Activated CD8-positive, alpha-beta T cell treated with anti-CD3 and anti-CD28 coated beads, Interleukin-2, amount 10 ng/mL, durations not matched to agents 7 days and 5 days (primary cell): ENCODE data around the gene MED26. TPM values are rescaled to one million over a fixed set of nuclear protein-coding genes. Genes with fewer than 3 reads are reported as not detected.
A peak's percentile ranks its signal among the peaks of the same experiment; 100 is the strongest.

Experiments
- ATAC-seq: fragments of 150-1000 bp; cut with Tn5 transposase; one replicate; pipeline ENCODE4 v1.10.0; 2021; ENCODE audit warnings: moderate library complexity
- CTCF ChIA-PET: fragments of 350-600 bp; sonication (Branson Sonifier 250); formaldehyde crosslinking; loops from one replicate; lab custom pipeline; 2021; ENCODE audit warnings: antibody characterized with exemption; lab: Charles Lee
- POLR2A ChIA-PET: fragments of 350-600 bp; sonication (Branson Sonifier 250); formaldehyde crosslinking; loops from one replicate; lab custom pipeline; 2021; ENCODE audit warnings: antibody characterized with exemption; lab: Charles Lee
- DNase-seq: peaks from one replicate; pipeline ENCODE4 v3.0.0-alpha.2; 2020
- H3K27ac Mint-ChIP-seq: one replicate; pipeline ENCODE4 v1.8.0; 2021; ENCODE audit warnings: mild to moderate bottlenecking, mixed read lengths
- H3K27me3 Mint-ChIP-seq: one replicate; pipeline ENCODE4 v1.8.0; 2021; ENCODE audit warnings: low read depth, mixed read lengths
- H3K36me3 Mint-ChIP-seq: one replicate; pipeline ENCODE4 v1.8.0; 2021; ENCODE audit warnings: low read depth, mixed read lengths
- H3K4me1 Mint-ChIP-seq: one replicate; pipeline ENCODE4 v1.8.0; 2021; ENCODE audit warnings: low read depth, mixed read lengths
- H3K4me3 Mint-ChIP-seq: one replicate; pipeline ENCODE4 v1.8.0; 2021; ENCODE audit warnings: mild to moderate bottlenecking, mixed read lengths
- H3K9me3 Mint-ChIP-seq: one replicate; pipeline ENCODE4 v1.8.0; 2022; ENCODE audit warnings: mixed read lengths; ENCODE audit not compliant: insufficient read depth
- total RNA-seq, 2 experiments: library from RNA; stranded (reverse); gene quantifications; one replicate each; pipeline ENCODE4 v1.2.3, GENCODE V29; 2021

MED26 gene
- total RNA-seq, 2 experiments from 2014 or later, result 17.2 to 17.4 TPM

GRCh38 chr19:16572332-16573211 is 55.4 kb downstream of the MED26 start, which contains the start of gene SLC35E1:
SLC35E1 (minus strand) TSS chr19:16572415; CDS start chr19:16572364, 51 bp downstream.
- DNase-seq (peak; percentile 93), ATAC-seq (peak; percentile 90)
- Mint-ChIP-seq H3K27ac (peak within 1 kb of the TSS; percentile 100), H3K36me3 (peaks cover 57% of the 10 kb centered on the region), H3K4me1 (peaks cover 66% of the 10 kb centered on the region), H3K9me3 (no peaks in the 10 kb centered on the region), H3K27me3 (no peaks in the 10 kb centered on the region), H3K4me3 (peak within 1 kb of the TSS; percentile 100)
- POLR2A ChIA-PET, result interaction anchor here (0.6 to 4.1 kb wide), 7 partner anchors 7 to 55 kb away, joined by 3 to 35 read pairs (median 6); partner anchors contain the start of gene MED26
- CTCF ChIA-PET, result interaction anchor here (2.0 to 2.5 kb wide), 3 partner anchors 11 to 40 kb away, joined by 9 to 15 read pairs (median 9); no protein-coding TSS in a partner anchor

DNA sequence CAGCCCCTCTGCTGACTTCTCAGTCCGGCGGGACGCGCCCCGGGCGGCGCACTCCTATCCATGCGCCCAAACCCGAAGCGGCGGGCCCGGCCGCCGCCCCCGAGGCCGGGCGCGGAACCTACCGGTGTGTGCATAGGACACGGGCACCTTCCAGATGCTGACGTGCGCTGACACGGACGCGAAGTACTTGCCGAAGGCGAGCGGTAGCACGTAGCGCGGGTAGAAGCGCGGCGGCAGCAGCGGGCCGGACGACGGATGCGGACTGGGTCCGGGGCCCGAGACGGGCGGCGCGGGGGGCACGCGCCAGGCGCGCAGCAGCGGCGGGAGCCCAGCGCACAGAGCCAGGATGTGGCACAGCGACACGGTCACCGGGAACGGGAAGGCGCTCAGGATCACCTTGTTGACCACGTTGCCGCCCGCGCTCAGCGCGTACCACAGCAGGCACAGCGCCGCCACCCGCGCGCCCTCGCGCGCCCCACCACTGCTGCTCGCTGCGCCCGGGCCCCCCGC is 56.1 kb downstream of the MED26 start:
- H3K27ac Mint-ChIP-seq, result peak overlapping the region; percentile 86
- H3K36me3 Mint-ChIP-seq, result peaks cover 59% of the 10 kb centered on the region

GRCh38 chr19:16571283-16571682 is 56.7 kb downstream of the MED26 start:
- Mint-ChIP-seq H3K9me3 (no peaks in the 10 kb centered on the region), H3K27me3 (no peaks in the 10 kb centered on the region), H3K27ac (peak overlapping the region; percentile 86), H3K4me1 (peaks cover 72% of the 10 kb centered on the region), H3K36me3 (peaks cover 63% of the 10 kb centered on the region), H3K4me3 (peak overlapping the region; percentile 100)
- ATAC-seq, result no peak
- DNase-seq, result no peak
- ChIA-PET POLR2A (interaction anchor here (1.2 to 4.1 kb wide), 2 partner anchors 16 to 57 kb away, joined by 3 to 23 read pairs; partner anchors contain the start of gene MED26), CTCF (interaction anchor here (0.6 kb wide), 1 partner anchor 19 kb away, joined by 3 read pairs; no protein-coding TSS in a partner anchor)

More for the DNA sequence above, 56.1 kb downstream of the MED26 start:
- ATAC-seq (peak; percentile 43), DNase-seq (peak; percentile 65)
- H3K4me1 Mint-ChIP-seq, result peaks cover 67% of the 10 kb centered on the region
- ChIA-PET CTCF (interaction anchor here (0.6 kb wide), 1 partner anchor 19 kb away, joined by 3 read pairs; no protein-coding TSS in a partner anchor), POLR2A (interaction anchor here (1.2 to 4.1 kb wide), 5 partner anchors 13 to 56 kb away, joined by 3 to 35 read pairs (median 14); partner anchors contain the start of gene MED26)
- no peaks in the 10 kb centered on the region for H3K9me3 Mint-ChIP-seq
- peak overlapping the region; percentile 100 for H3K4me3 Mint-ChIP-seq
- no peaks in the 10 kb centered on the region for H3K27me3 Mint-ChIP-seq

DNA sequence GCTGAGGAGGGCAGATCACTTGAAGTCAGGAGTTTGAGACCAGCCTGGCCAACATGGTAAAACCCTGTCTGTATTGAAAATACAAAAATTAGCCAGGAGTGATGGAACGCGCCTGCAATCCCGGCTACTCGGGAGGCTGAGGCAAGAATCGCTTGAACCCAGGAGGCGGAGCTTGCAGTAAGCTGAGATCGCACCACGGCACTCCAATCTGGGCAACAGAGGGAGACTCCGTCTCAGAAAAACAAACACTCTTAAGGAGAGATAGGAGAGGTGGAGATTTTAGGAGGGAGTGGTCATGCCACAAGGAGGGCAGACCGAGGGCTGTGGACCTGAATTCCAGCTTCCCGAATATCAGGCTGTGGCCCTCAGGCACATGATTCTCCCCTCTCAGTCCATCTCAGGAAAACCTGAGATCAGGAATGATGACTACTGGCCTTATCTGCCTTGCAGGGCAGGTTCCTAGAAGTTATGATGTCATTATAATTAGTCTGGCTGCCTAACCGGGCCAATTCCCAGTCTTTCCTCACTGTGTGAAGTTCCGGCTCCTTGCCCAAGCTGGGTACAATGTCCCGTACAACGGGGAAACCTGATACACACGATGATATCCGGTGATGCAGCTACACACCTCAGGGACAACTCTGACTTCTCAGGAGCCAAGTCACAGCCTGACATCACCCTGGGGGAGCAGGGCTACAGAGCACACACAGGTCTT is 58.2 kb downstream of the MED26 start:
- POLR2A ChIA-PET, result interaction anchor here (1.5 kb wide), 1 partner anchor 90 kb away, joined by 4 read pairs; no protein-coding TSS in a partner anchor
- DNase-seq (no peak), ATAC-seq (no peak)
- Mint-ChIP-seq H3K27ac (peak overlapping the region; percentile 49), H3K27me3 (no peaks in the 10 kb centered on the region), H3K4me1 (peaks cover 73% of the 10 kb centered on the region), H3K9me3 (no peaks in the 10 kb centered on the region), H3K4me3 (peak overlapping the region; percentile 100), H3K36me3 (peaks cover 60% of the 10 kb centered on the region)
- CTCF ChIA-PET, result interaction anchor here (0.6 kb wide), 1 partner anchor 16 kb away, joined by 3 read pairs; no protein-coding TSS in a partner anchor

GRCh38 chr19:16566702-16567101 is 61.3 kb downstream of the MED26 start:
- H3K36me3 Mint-ChIP-seq, result peaks cover 70% of the 10 kb centered on the region
- peak overlapping the region; percentile 99 for H3K27ac Mint-ChIP-seq
- POLR2A ChIA-PET, result interaction anchor here (0.7 to 1.7 kb wide), 7 partner anchors 21 to 87 kb away, joined by 3 to 10 read pairs (median 5); partner anchors contain the start of gene MED26
- ATAC-seq (no peak), DNase-seq (no peak)
- no peaks in the 10 kb centered on the region for H3K9me3 Mint-ChIP-seq
- H3K27me3 Mint-ChIP-seq, result no peaks in the 10 kb centered on the region
- H3K4me3 Mint-ChIP-seq, result peak overlapping the region; percentile 74
- H3K4me1 Mint-ChIP-seq, result peaks cover 58% of the 10 kb centered on the region
- CTCF ChIA-PET, result interaction anchor here (1.0 to 1.8 kb wide), 3 partner anchors 12 to 24 kb away, joined by 3 to 7 read pairs (median 5); no protein-coding TSS in a partner anchor

DNA sequence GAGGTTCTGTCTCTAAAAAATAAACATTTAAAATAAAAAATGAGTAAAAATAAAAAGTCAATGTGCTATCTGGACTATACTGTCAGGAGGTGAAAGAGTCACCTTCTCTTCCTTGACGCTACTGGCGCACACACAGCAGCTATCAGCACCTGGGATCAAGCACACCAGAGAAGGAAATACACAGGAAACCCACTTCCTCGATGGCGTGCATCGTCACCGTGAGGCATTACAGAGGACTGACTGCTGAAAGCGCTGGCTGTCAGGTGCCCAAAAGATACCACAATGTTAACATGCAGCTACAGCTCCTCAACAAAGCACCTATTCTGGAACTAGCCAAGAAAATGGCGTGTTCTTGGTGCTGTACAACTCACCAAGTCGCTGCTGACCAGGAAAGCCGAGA is 61.8 kb downstream of the MED26 start:
- Mint-ChIP-seq H3K4me1 (peaks cover 55% of the 10 kb centered on the region), H3K36me3 (peaks cover 73% of the 10 kb centered on the region), H3K27me3 (no peaks in the 10 kb centered on the region), H3K27ac (peak overlapping the region; percentile 99), H3K9me3 (no peaks in the 10 kb centered on the region), H3K4me3 (peak overlapping the region; percentile 74)
- ATAC-seq (peak; percentile 99), DNase-seq (peak; percentile 92)
- CTCF ChIA-PET, result interaction anchor here (1.4 to 1.8 kb wide), 2 partner anchors 11 to 23 kb away, joined by 5 to 7 read pairs; no protein-coding TSS in a partner anchor
- POLR2A ChIA-PET, result interaction anchor here (0.6 to 1.7 kb wide), 10 partner anchors 18 to 88 kb away, joined by 3 to 11 read pairs (median 4); partner anchors contain the start of gene MED26

DNA sequence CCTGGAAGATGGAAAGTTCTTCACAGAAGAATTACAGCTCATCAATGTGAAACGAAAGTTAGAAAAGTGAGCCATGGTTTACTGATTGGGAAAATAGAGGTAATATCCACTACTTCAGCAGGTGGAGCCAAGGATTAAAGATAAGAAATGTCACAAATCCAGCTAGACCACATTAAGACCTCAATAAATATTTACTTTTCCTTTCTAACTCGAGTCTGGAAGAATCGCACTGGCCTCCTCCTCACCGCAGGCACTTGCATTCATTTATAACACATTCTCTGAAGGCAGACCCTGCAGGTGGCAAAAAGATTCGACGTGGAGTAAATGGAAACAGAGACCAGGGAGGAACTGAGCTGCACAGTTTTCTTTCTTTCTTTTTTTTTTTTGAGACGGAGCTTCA is 63.2 kb downstream of the MED26 start:
- Mint-ChIP-seq H3K27me3 (no peaks in the 10 kb centered on the region), H3K36me3 (peaks cover 72% of the 10 kb centered on the region), H3K27ac (peak overlapping the region; percentile 76), H3K4me1 (peaks cover 47% of the 10 kb centered on the region), H3K9me3 (no peaks in the 10 kb centered on the region), H3K4me3 (no peak overlapping the region)
- DNase-seq, result no peak
- CTCF ChIA-PET, result interaction anchor here (1.3 to 1.8 kb wide), 2 partner anchors 22 to 155 kb away, joined by 3 to 7 read pairs; partner anchors contain the start of gene NWD1
- POLR2A ChIA-PET, result interaction anchor here (1.0 to 1.4 kb wide), 2 partner anchors 9 to 64 kb away, joined by 4 read pairs; no protein-coding TSS in a partner anchor
- ATAC-seq, result no peak

DNA sequence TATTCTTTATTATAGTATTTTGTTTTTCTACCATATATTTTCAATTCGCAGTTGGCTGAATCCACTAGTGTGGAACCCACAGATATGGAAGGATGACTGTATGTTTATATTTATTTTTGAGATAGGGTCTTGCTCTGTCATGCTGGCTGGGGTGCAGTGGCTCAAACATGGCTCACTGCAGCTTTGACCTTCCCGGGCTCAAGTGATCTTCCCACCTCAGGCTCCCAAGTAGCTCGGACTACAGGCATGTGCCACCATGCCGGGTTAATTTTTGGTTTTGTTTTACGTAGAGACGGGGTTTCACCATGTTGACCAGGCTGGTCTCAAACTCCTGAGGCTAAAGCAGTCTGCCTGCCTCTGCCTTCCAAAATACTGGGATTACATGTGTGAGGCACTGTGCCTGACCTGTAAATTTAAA is 65.4 kb downstream of the MED26 start:
- H3K9me3 Mint-ChIP-seq, result no peaks in the 10 kb centered on the region
- CTCF ChIA-PET, result interaction anchor here (0.8 kb wide), 1 partner anchor 121 kb away, joined by 3 read pairs; no protein-coding TSS in a partner anchor
- H3K4me1 Mint-ChIP-seq, result peaks cover 32% of the 10 kb centered on the region
- ATAC-seq, result no peak
- H3K4me3 Mint-ChIP-seq, result no peak overlapping the region
- no peak for DNase-seq
- peaks cover 67% of the 10 kb centered on the region for H3K36me3 Mint-ChIP-seq
- POLR2A ChIA-PET, result interaction anchor here (0.6 to 0.8 kb wide), 2 partner anchors 20 to 90 kb away, joined by 3 to 4 read pairs; no protein-coding TSS in a partner anchor
- H3K27ac Mint-ChIP-seq, result no peak overlapping the region
- H3K27me3 Mint-ChIP-seq, result no peaks in the 10 kb centered on the region

GRCh38 chr19:16561382-16561781 is 66.6 kb downstream of the MED26 start:
- Mint-ChIP-seq H3K4me3 (no peak overlapping the region), H3K4me1 (peaks cover 25% of the 10 kb centered on the region), H3K36me3 (peaks cover 66% of the 10 kb centered on the region), H3K9me3 (no peaks in the 10 kb centered on the region), H3K27ac (no peak overlapping the region), H3K27me3 (no peaks in the 10 kb centered on the region)
- DNase-seq, result no peak
- ChIA-PET POLR2A (no interaction called here), CTCF (interaction anchor here (0.7 kb wide), 1 partner anchor 13 kb away, joined by 3 read pairs; no protein-coding TSS in a partner anchor)
- ATAC-seq, result no peak

- DNase-seq (no peak), ATAC-seq (no peak)
- POLR2A ChIA-PET, result interaction anchor here (0.6 kb wide), 1 partner anchor 16 kb away, joined by 3 read pairs; no protein-coding TSS in a partner anchor
- Mint-ChIP-seq H3K36me3 (peaks cover 64% of the 10 kb centered on the region), H3K4me3 (no peak overlapping the region), H3K4me1 (peaks cover 22% of the 10 kb centered on the region), H3K9me3 (no peaks in the 10 kb centered on the region), H3K27ac (no peak overlapping the region), H3K27me3 (no peaks in the 10 kb centered on the region)
- CTCF ChIA-PET, result no interaction called here
Measured at GRCh38 chr19:16559780-16560276, 68.2 kb downstream of the MED26 start.
